ENCODE results near the gene AUTS2.
A peak's percentile ranks its signal among the peaks of the same experiment; 100 is the strongest.

Gene AUTS2

GRCh38 chr7:70770154-70770553 is 1171.9 kb downstream of the AUTS2 start:
- Histone ChIP-seq H3K4me1 (ENCODE audit: control insufficient read depth, insufficient read depth, low read length, poor library complexity, severe bottlenecking) (peaks cover 1% of the 10 kb centered on the region), H3K9me3 (ENCODE audit: control insufficient read depth, low read length) (no peaks in the 10 kb centered on the region), H3K4me3 (ENCODE audit: insufficient read depth, low read depth, low read length, poor library complexity, severe bottlenecking) (no peak overlapping the region), H3K36me3 (ENCODE audit: control insufficient read depth, insufficient read depth, low read length) (peaks cover 10% of the 10 kb centered on the region), H3K27ac (ENCODE audit: insufficient read depth, low read length, poor library complexity, severe bottlenecking) (no peak overlapping the region), H3K27me3 (replicated peaks; ENCODE audit: control insufficient read depth, insufficient read depth, low read length, poor library complexity, severe bottlenecking) (no peaks in the 10 kb centered on the region)
- DNase-seq = no peak

- H3K4me3 ChIP-seq (ENCODE audit: insufficient read depth, low read depth, low read length, poor library complexity, severe bottlenecking) = no peak overlapping the region
- no peak for DNase-seq
- peaks cover 4% of the 10 kb centered on the region for H3K36me3 ChIP-seq (ENCODE audit: control insufficient read depth, insufficient read depth, low read length)
- H3K27me3 ChIP-seq (replicated peaks; ENCODE audit: control insufficient read depth, insufficient read depth, low read length, poor library complexity, severe bottlenecking) = no peaks in the 10 kb centered on the region
- H3K27ac ChIP-seq (ENCODE audit: insufficient read depth, low read length, poor library complexity, severe bottlenecking) = no peak overlapping the region
- no peaks in the 10 kb centered on the region for H3K9me3 ChIP-seq (ENCODE audit: control insufficient read depth, low read length)
- H3K4me1 ChIP-seq (ENCODE audit: control insufficient read depth, insufficient read depth, low read length, poor library complexity, severe bottlenecking) = peaks cover 13% of the 10 kb centered on the region
These were observed 1173.2 kb downstream of the AUTS2 start for GRCh38 chr7:70771451-70771850.

GRCh38 chr7:70772891-70773290 is 1174.6 kb downstream of the AUTS2 start:
- Histone ChIP-seq H3K36me3 (ENCODE audit: control insufficient read depth, insufficient read depth, low read length) (no peaks in the 10 kb centered on the region), H3K27ac (ENCODE audit: insufficient read depth, low read length, poor library complexity, severe bottlenecking) (no peak overlapping the region), H3K4me1 (ENCODE audit: control insufficient read depth, insufficient read depth, low read length, poor library complexity, severe bottlenecking) (peaks cover 26% of the 10 kb centered on the region), H3K4me3 (ENCODE audit: insufficient read depth, low read depth, low read length, poor library complexity, severe bottlenecking) (no peak overlapping the region), H3K27me3 (replicated peaks; ENCODE audit: control insufficient read depth, insufficient read depth, low read length, poor library complexity, severe bottlenecking) (no peaks in the 10 kb centered on the region), H3K9me3 (ENCODE audit: control insufficient read depth, low read length) (no peaks in the 10 kb centered on the region)
- no peak for DNase-seq

- Histone ChIP-seq H3K27ac (ENCODE audit: insufficient read depth, low read length, poor library complexity, severe bottlenecking) (no peak overlapping the region), H3K27me3 (replicated peaks; ENCODE audit: control insufficient read depth, insufficient read depth, low read length, poor library complexity, severe bottlenecking) (no peaks in the 10 kb centered on the region), H3K36me3 (ENCODE audit: control insufficient read depth, insufficient read depth, low read length) (no peaks in the 10 kb centered on the region), H3K9me3 (ENCODE audit: control insufficient read depth, low read length) (no peaks in the 10 kb centered on the region), H3K4me3 (ENCODE audit: insufficient read depth, low read depth, low read length, poor library complexity, severe bottlenecking) (no peak overlapping the region), H3K4me1 (ENCODE audit: control insufficient read depth, insufficient read depth, low read length, poor library complexity, severe bottlenecking) (peaks cover 30% of the 10 kb centered on the region)
- no peak for DNase-seq
These were observed 1175.1 kb downstream of the AUTS2 start for GRCh38 chr7:70773406-70773805.

- Histone ChIP-seq H3K4me3 (ENCODE audit: insufficient read depth, low read depth, low read length, poor library complexity, severe bottlenecking) (no peak overlapping the region), H3K4me1 (ENCODE audit: control insufficient read depth, insufficient read depth, low read length, poor library complexity, severe bottlenecking) (peaks cover 30% of the 10 kb centered on the region), H3K27ac (ENCODE audit: insufficient read depth, low read length, poor library complexity, severe bottlenecking) (peak overlapping the region; percentile 20), H3K36me3 (ENCODE audit: control insufficient read depth, insufficient read depth, low read length) (no peaks in the 10 kb centered on the region), H3K27me3 (replicated peaks; ENCODE audit: control insufficient read depth, insufficient read depth, low read length, poor library complexity, severe bottlenecking) (no peaks in the 10 kb centered on the region), H3K9me3 (ENCODE audit: control insufficient read depth, low read length) (no peaks in the 10 kb centered on the region)
- no peak for DNase-seq
These were observed 1176.8 kb downstream of the AUTS2 start for GRCh38 chr7:70774950-70775527.

GRCh38 chr7:70775570-70776156 is 1177.4 kb downstream of the AUTS2 start:
- Histone ChIP-seq H3K4me1 (ENCODE audit: control insufficient read depth, insufficient read depth, low read length, poor library complexity, severe bottlenecking) (peaks cover 30% of the 10 kb centered on the region), H3K27ac (ENCODE audit: insufficient read depth, low read length, poor library complexity, severe bottlenecking) (peak overlapping the region; percentile 20), H3K4me3 (ENCODE audit: insufficient read depth, low read depth, low read length, poor library complexity, severe bottlenecking) (no peak overlapping the region), H3K36me3 (ENCODE audit: control insufficient read depth, insufficient read depth, low read length) (no peaks in the 10 kb centered on the region), H3K27me3 (replicated peaks; ENCODE audit: control insufficient read depth, insufficient read depth, low read length, poor library complexity, severe bottlenecking) (no peaks in the 10 kb centered on the region), H3K9me3 (ENCODE audit: control insufficient read depth, low read length) (no peaks in the 10 kb centered on the region)
- DNase-seq = no peak

- no peaks in the 10 kb centered on the region for H3K27me3 ChIP-seq (replicated peaks; ENCODE audit: control insufficient read depth, insufficient read depth, low read length, poor library complexity, severe bottlenecking)
- H3K36me3 ChIP-seq (ENCODE audit: control insufficient read depth, insufficient read depth, low read length) = peaks cover 3% of the 10 kb centered on the region
- H3K27ac ChIP-seq (ENCODE audit: insufficient read depth, low read length, poor library complexity, severe bottlenecking) = peak overlapping the region; percentile 58
- no peak overlapping the region for H3K4me3 ChIP-seq (ENCODE audit: insufficient read depth, low read depth, low read length, poor library complexity, severe bottlenecking)
- H3K9me3 ChIP-seq (ENCODE audit: control insufficient read depth, low read length) = no peaks in the 10 kb centered on the region
- DNase-seq = peak in 1 of 3 donors; percentile 35
- H3K4me1 ChIP-seq (ENCODE audit: control insufficient read depth, insufficient read depth, low read length, poor library complexity, severe bottlenecking) = peaks cover 30% of the 10 kb centered on the region
These were observed 1178.4 kb downstream of the AUTS2 start for GRCh38 chr7:70776627-70777101.

- peaks cover 9% of the 10 kb centered on the region for H3K36me3 ChIP-seq (ENCODE audit: control insufficient read depth, insufficient read depth, low read length)
- DNase-seq = no peak
- peaks cover 30% of the 10 kb centered on the region for H3K4me1 ChIP-seq (ENCODE audit: control insufficient read depth, insufficient read depth, low read length, poor library complexity, severe bottlenecking)
- H3K9me3 ChIP-seq (ENCODE audit: control insufficient read depth, low read length) = no peaks in the 10 kb centered on the region
- no peak overlapping the region for H3K4me3 ChIP-seq (ENCODE audit: insufficient read depth, low read depth, low read length, poor library complexity, severe bottlenecking)
- no peaks in the 10 kb centered on the region for H3K27me3 ChIP-seq (replicated peaks; ENCODE audit: control insufficient read depth, insufficient read depth, low read length, poor library complexity, severe bottlenecking)
- peak overlapping the region; percentile 58 for H3K27ac ChIP-seq (ENCODE audit: insufficient read depth, low read length, poor library complexity, severe bottlenecking)
These were observed 1179.0 kb downstream of the AUTS2 start for GRCh38 chr7:70777251-70777650.

- no peak for DNase-seq
- H3K9me3 ChIP-seq (ENCODE audit: control insufficient read depth, low read length) = no peaks in the 10 kb centered on the region
- H3K36me3 ChIP-seq (ENCODE audit: control insufficient read depth, insufficient read depth, low read length) = peaks cover 10% of the 10 kb centered on the region
- peaks cover 30% of the 10 kb centered on the region for H3K4me1 ChIP-seq (ENCODE audit: control insufficient read depth, insufficient read depth, low read length, poor library complexity, severe bottlenecking)
- peak overlapping the region; percentile 58 for H3K27ac ChIP-seq (ENCODE audit: insufficient read depth, low read length, poor library complexity, severe bottlenecking)
- no peaks in the 10 kb centered on the region for H3K27me3 ChIP-seq (replicated peaks; ENCODE audit: control insufficient read depth, insufficient read depth, low read length, poor library complexity, severe bottlenecking)
- peak overlapping the region; percentile 14 for H3K4me3 ChIP-seq (ENCODE audit: insufficient read depth, low read depth, low read length, poor library complexity, severe bottlenecking)
These were observed 1180.3 kb downstream of the AUTS2 start for GRCh38 chr7:70778585-70778984.

- Histone ChIP-seq H3K36me3 (ENCODE audit: control insufficient read depth, insufficient read depth, low read length) (peaks cover 10% of the 10 kb centered on the region), H3K9me3 (ENCODE audit: control insufficient read depth, low read length) (no peaks in the 10 kb centered on the region), H3K4me3 (ENCODE audit: insufficient read depth, low read depth, low read length, poor library complexity, severe bottlenecking) (peak overlapping the region; percentile 14), H3K27me3 (replicated peaks; ENCODE audit: control insufficient read depth, insufficient read depth, low read length, poor library complexity, severe bottlenecking) (no peaks in the 10 kb centered on the region), H3K4me1 (ENCODE audit: control insufficient read depth, insufficient read depth, low read length, poor library complexity, severe bottlenecking) (peaks cover 30% of the 10 kb centered on the region), H3K27ac (ENCODE audit: insufficient read depth, low read length, poor library complexity, severe bottlenecking) (peak overlapping the region; percentile 58)
- DNase-seq = peak in 1 of 3 donors; percentile 14
These were observed 1181.0 kb downstream of the AUTS2 start for GRCh38 chr7:70779321-70779720.
